HEK293 (cell line): ENCODE measurements around the gene TMTC1.

Experiments
- CTCF ChIA-PET: fragments of 350-600 bp; formaldehyde crosslinking; extraction: SDS; loops from one replicate; lab custom pipeline; 2021; ENCODE audit warnings: antibody characterized with exemption; lab: Yijun Ruan, JAX
- POLR2A ChIA-PET: fragments of 300-600 bp; formaldehyde crosslinking; extraction: SDS; loops from one replicate; lab custom pipeline; 2020; ENCODE audit warnings: antibody characterized with exemption, inconsistent platforms; lab: Yijun Ruan, JAX
- H3K27ac ChIP-seq: fragments of 200-500 bp; sonication (Bioruptor generic); 2 replicates; pipeline ENCODE4 v1.5.1; 2014; ENCODE audit warnings: low read depth, low read length, control low read depth, inconsistent platforms; ENCODE audit errors: extremely low read depth
- H3K36me3 ChIP-seq, 2 experiments: fragments of 200-500 bp in 1 of 2; sonication (Bioruptor generic) in 1 of 2; 1 replicate in 1 of 2; 2 replicates in 1 of 2; pipeline ENCODE4 v1.5.1; 2014 to 2017; ENCODE audit warnings: inconsistent platforms in 2 of 2, low read length in 2 of 2; ENCODE audit not compliant: control insufficient read depth in 2 of 2, insufficient read depth in 1 of 2
- H3K4me1 ChIP-seq: fragments of 200-500 bp; sonication (Bioruptor generic); 2 replicates; pipeline ENCODE4 v1.5.1; 2014; ENCODE audit warnings: mild to moderate bottlenecking, low read length, inconsistent platforms; ENCODE audit not compliant: control insufficient read depth, insufficient read depth
- H3K4me3 ChIP-seq: 2 replicates; pipeline ENCODE4 v1.5.1; 2011; ENCODE audit warnings: low read depth, mild to moderate bottlenecking, control low read depth, low read length, moderate library complexity
- H3K9me3 ChIP-seq: fragments of 200-500 bp; sonication (Bioruptor generic); 2 replicates; pipeline ENCODE4 v1.5.1; 2014; ENCODE audit warnings: low read depth, low read length, inconsistent platforms; ENCODE audit not compliant: control insufficient read depth, insufficient read depth
- EGR2 ChIP-seq: fragments of 450-650 bp; formaldehyde crosslinking; IDR thresholded peaks from 2 replicates; pipeline ENCODE4 v1.5.1; 2016; ENCODE audit warnings: low read depth, missing biosample characterization, missing genetic modification characterization
- FEZF1 ChIP-seq: fragments of 450-650 bp; formaldehyde crosslinking; IDR thresholded peaks from 2 replicates; pipeline ENCODE4 v1.5.1; 2016; ENCODE audit warnings: missing biosample characterization, missing genetic modification characterization
- GLIS2 ChIP-seq: fragments of 450-650 bp; formaldehyde crosslinking; IDR thresholded peaks from 2 replicates; pipeline ENCODE4 v1.5.1; 2016; ENCODE audit warnings: missing biosample characterization, missing genetic modification characterization
- KLF10 ChIP-seq: fragments of 450-650 bp; IDR thresholded peaks from 2 replicates; pipeline ENCODE4 v1.5.1; 2018; ENCODE audit warnings: missing biosample characterization, mild to moderate bottlenecking, missing genetic modification characterization
- PRDM6 ChIP-seq: fragments of 450-650 bp; formaldehyde crosslinking; IDR thresholded peaks from 2 replicates; pipeline ENCODE4 v1.5.1; 2017; ENCODE audit warnings: missing biosample characterization, missing genetic modification characterization
- ZBTB1 ChIP-seq: fragments of 450-650 bp; formaldehyde crosslinking; IDR thresholded peaks from 2 replicates; pipeline ENCODE4 v1.5.1; 2016; ENCODE audit warnings: missing biosample characterization, missing genetic modification characterization
- ZFP41 ChIP-seq: fragments of 450-650 bp; formaldehyde crosslinking; IDR thresholded peaks from 2 replicates; pipeline ENCODE4 v1.5.1; 2016; ENCODE audit warnings: missing biosample characterization, missing genetic modification characterization, borderline replicate concordance
- ZIC2 ChIP-seq: fragments of 450-650 bp; formaldehyde crosslinking; IDR thresholded peaks from 2 replicates; pipeline ENCODE4 v1.5.1; 2016; ENCODE audit warnings: missing biosample characterization, missing genetic modification characterization
- ZNF223 ChIP-seq: fragments of 450-650 bp; formaldehyde crosslinking; IDR thresholded peaks from 2 replicates; pipeline ENCODE4 v1.5.1; 2016; ENCODE audit warnings: missing biosample characterization, missing genetic modification characterization
- ZNF394 ChIP-seq: fragments of 450-650 bp; formaldehyde crosslinking; IDR thresholded peaks from 2 replicates; pipeline ENCODE4 v1.5.1; 2016; ENCODE audit warnings: missing biosample characterization, missing genetic modification characterization, mild to moderate bottlenecking, moderate library complexity, borderline replicate concordance
- ZNF514 ChIP-seq: fragments of 450-650 bp; formaldehyde crosslinking; IDR thresholded peaks from 2 replicates; pipeline ENCODE4 v1.5.1; 2016; ENCODE audit warnings: missing biosample characterization, missing genetic modification characterization
- ZNF707 ChIP-seq: fragments of 450-650 bp; formaldehyde crosslinking; IDR thresholded peaks from 2 replicates; pipeline ENCODE4 v1.5.1; 2016; ENCODE audit warnings: missing biosample characterization, missing genetic modification characterization
- ZNF76 ChIP-seq: fragments of 450-650 bp; formaldehyde crosslinking; IDR thresholded peaks from 2 replicates; pipeline ENCODE4; 2016; ENCODE audit warnings: low read depth, missing biosample characterization, missing genetic modification characterization, borderline replicate concordance
- ZNF777 ChIP-seq: fragments of 450-650 bp; formaldehyde crosslinking; IDR thresholded peaks from 2 replicates; pipeline ENCODE4 v1.5.1; 2017; ENCODE audit warnings: missing biosample characterization, missing genetic modification characterization, borderline replicate concordance
- TF ChIP-seq, protein P1 (sequence below): fragments of 450-650 bp; formaldehyde crosslinking; IDR thresholded peaks from 2 replicates; pipeline ENCODE4 v1.5.1; 2016; ENCODE audit warnings: missing biosample characterization, missing genetic modification characterization
- TF ChIP-seq, protein P2 (sequence below): fragments of 450-650 bp; IDR thresholded peaks from 2 replicates; pipeline ENCODE4 v1.5.1; 2018; ENCODE audit warnings: missing biosample characterization, mild to moderate bottlenecking, missing genetic modification characterization
- TF ChIP-seq, protein P3 (sequence below): fragments of 450-650 bp; formaldehyde crosslinking; IDR thresholded peaks from 2 replicates; pipeline ENCODE4 v1.5.1; 2016; ENCODE audit warnings: missing biosample characterization, missing genetic modification characterization
- TF ChIP-seq, protein P4 (sequence below): fragments of 450-650 bp; formaldehyde crosslinking; IDR thresholded peaks from 2 replicates; pipeline ENCODE4 v1.5.1; 2016; ENCODE audit warnings: missing biosample characterization, missing genetic modification characterization
- TF ChIP-seq, protein P5 (sequence below): fragments of 450-650 bp; formaldehyde crosslinking; optimal IDR thresholded peaks from 2 replicates; pipeline ENCODE3; 2016; ENCODE audit warnings: missing biosample characterization, mild to moderate bottlenecking, missing genetic modification characterization

TMTC1 gene

GRCh38 chr12:29711381-29711780 is 72.4 kb downstream of the TMTC1 start:
- TF ChIP-seq PRDM6 (peak; percentile 31; the same call in 1 of the 2 replicates), ZNF777 (tag by site-specific recombination) (no peak), ZFP41 (no peak)
- no peak overlapping the region for H3K27ac ChIP-seq
- ChIA-PET POLR2A (no interaction called here), CTCF (interaction anchor here (0.7 kb wide), 1 partner anchor 50 kb away, joined by 4 read pairs; no protein-coding TSS in a partner anchor)
- H3K4me3 ChIP-seq, result no peak overlapping the region
- H3K9me3 ChIP-seq, result no peaks in the 10 kb centered on the region
- H3K36me3 ChIP-seq, result no peaks in the 10 kb centered on the region
- peaks cover 7% of the 10 kb centered on the region; the same call in 1 of the 2 replicates for H3K4me1 ChIP-seq

GRCh38 chr12:29710104-29710503 is 73.6 kb downstream of the TMTC1 start:
- Histone ChIP-seq H3K36me3 (no peaks in the 10 kb centered on the region), H3K9me3 (no peaks in the 10 kb centered on the region), H3K4me1 (peaks cover 7% of the 10 kb centered on the region; the same call in 1 of the 2 replicates), H3K4me3 (no peak overlapping the region), H3K27ac (no peak overlapping the region)
- ChIA-PET POLR2A (no interaction called here), CTCF (no interaction called here)
- TF ChIP-seq ZNF707 (tag by site-specific recombination), result no peak
- TF ChIP-seq ZNF76 (tag by site-specific recombination), result no peak
- TF ChIP-seq, protein P1, sequence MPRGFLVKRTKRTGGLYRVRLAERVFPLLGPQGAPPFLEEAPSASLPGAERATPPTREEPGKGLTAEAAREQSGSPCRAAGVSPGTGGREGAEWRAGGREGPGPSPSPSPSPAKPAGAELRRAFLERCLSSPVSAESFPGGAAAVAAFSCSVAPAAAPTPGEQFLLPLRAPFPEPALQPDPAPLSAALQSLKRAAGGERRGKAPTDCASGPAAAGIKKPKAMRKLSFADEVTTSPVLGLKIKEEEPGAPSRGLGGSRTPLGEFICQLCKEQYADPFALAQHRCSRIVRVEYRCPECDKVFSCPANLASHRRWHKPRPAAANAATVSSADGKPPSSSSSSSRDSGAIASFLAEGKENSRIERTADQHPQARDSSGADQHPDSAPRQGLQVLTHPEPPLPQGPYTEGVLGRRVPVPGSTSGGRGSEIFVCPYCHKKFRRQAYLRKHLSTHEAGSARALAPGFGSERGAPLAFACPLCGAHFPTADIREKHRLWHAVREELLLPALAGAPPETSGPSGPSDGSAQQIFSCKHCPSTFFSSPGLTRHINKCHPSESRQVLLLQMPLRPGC, result no peak
- TF ChIP-seq ZNF223 (tag by site-specific recombination), result no peak
- peak; percentile 90 for TF ChIP-seq FEZF1
- TF ChIP-seq, protein P2, sequence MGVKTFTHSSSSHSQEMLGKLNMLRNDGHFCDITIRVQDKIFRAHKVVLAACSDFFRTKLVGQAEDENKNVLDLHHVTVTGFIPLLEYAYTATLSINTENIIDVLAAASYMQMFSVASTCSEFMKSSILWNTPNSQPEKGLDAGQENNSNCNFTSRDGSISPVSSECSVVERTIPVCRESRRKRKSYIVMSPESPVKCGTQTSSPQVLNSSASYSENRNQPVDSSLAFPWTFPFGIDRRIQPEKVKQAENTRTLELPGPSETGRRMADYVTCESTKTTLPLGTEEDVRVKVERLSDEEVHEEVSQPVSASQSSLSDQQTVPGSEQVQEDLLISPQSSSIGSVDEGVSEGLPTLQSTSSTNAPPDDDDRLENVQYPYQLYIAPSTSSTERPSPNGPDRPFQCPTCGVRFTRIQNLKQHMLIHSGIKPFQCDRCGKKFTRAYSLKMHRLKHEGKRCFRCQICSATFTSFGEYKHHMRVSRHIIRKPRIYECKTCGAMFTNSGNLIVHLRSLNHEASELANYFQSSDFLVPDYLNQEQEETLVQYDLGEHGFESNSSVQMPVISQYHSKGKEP (tag by site-specific recombination), result peak; percentile 64

DNA sequence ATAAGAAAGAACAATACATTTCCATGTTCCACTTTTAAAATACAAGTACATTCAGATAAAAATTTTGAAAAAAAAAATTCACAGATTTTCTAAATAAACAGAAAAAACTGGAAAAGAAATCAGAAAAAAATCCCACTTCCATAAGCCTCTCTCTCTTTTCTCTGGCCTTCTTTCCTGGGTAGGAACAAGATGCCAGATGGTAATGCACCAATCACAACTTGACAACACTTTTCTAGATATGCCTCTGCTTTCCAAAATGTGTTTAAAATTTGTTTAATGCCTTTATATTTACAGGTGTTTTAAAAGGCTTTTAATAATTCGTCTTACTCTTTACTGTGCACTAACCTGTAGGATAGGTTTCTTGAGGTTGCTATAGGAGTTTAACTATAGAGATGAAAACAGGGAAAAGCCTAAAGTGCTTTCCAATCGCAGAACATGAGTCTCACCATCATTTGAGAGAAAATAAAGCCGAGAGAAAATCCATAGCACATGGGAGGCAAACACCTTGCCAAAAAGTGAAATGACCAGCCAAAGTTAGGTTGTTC is 74.2 kb downstream of the TMTC1 start:
- H3K27ac ChIP-seq, result no peak overlapping the region
- CTCF ChIA-PET, result no interaction called here
- no peak overlapping the region for H3K4me3 ChIP-seq
- no peaks in the 10 kb centered on the region for H3K9me3 ChIP-seq
- POLR2A ChIA-PET, result no interaction called here
- H3K4me1 ChIP-seq, result peaks cover 7% of the 10 kb centered on the region; the same call in 1 of the 2 replicates
- no peaks in the 10 kb centered on the region for H3K36me3 ChIP-seq
- TF ChIP-seq EGR2 (no peak), KLF10 (tag by site-specific recombination) (no peak), ZIC2 (tag by site-specific recombination) (no peak), ZNF394 (tag by site-specific recombination) (no peak), GLIS2 (tag by site-specific recombination) (no peak), ZNF514 (tag by site-specific recombination) (no peak), ZBTB1 (no peak)
- TF ChIP-seq, protein P3, sequence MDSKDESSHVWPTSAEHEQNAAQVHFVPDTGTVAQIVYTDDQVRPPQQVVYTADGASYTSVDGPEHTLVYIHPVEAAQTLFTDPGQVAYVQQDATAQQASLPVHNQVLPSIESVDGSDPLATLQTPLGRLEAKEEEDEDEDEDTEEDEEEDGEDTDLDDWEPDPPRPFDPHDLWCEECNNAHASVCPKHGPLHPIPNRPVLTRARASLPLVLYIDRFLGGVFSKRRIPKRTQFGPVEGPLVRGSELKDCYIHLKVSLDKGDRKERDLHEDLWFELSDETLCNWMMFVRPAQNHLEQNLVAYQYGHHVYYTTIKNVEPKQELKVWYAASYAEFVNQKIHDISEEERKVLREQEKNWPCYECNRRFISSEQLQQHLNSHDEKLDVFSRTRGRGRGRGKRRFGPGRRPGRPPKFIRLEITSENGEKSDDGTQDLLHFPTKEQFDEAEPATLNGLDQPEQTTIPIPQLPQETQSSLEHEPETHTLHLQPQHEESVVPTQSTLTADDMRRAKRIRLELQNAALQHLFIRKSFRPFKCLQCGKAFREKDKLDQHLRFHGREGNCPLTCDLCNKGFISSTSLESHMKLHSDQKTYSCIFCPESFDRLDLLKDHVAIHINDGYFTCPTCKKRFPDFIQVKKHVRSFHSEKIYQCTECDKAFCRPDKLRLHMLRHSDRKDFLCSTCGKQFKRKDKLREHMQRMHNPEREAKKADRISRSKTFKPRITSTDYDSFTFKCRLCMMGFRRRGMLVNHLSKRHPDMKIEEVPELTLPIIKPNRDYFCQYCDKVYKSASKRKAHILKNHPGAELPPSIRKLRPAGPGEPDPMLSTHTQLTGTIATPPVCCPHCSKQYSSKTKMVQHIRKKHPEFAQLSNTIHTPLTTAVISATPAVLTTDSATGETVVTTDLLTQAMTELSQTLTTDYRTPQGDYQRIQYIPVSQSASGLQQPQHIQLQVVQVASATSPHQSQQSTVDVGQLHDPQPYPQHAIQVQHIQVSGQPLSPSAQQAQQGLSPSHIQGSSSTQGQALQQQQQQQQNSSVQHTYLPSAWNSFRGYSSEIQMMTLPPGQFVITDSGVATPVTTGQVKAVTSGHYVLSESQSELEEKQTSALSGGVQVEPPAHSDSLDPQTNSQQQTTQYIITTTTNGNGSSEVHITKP (tag by site-specific recombination), result no peak
- TF ChIP-seq, protein P4, sequence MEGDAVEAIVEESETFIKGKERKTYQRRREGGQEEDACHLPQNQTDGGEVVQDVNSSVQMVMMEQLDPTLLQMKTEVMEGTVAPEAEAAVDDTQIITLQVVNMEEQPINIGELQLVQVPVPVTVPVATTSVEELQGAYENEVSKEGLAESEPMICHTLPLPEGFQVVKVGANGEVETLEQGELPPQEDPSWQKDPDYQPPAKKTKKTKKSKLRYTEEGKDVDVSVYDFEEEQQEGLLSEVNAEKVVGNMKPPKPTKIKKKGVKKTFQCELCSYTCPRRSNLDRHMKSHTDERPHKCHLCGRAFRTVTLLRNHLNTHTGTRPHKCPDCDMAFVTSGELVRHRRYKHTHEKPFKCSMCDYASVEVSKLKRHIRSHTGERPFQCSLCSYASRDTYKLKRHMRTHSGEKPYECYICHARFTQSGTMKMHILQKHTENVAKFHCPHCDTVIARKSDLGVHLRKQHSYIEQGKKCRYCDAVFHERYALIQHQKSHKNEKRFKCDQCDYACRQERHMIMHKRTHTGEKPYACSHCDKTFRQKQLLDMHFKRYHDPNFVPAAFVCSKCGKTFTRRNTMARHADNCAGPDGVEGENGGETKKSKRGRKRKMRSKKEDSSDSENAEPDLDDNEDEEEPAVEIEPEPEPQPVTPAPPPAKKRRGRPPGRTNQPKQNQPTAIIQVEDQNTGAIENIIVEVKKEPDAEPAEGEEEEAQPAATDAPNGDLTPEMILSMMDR (tag by site-specific recombination), result no peak
- TF ChIP-seq, protein P5, sequence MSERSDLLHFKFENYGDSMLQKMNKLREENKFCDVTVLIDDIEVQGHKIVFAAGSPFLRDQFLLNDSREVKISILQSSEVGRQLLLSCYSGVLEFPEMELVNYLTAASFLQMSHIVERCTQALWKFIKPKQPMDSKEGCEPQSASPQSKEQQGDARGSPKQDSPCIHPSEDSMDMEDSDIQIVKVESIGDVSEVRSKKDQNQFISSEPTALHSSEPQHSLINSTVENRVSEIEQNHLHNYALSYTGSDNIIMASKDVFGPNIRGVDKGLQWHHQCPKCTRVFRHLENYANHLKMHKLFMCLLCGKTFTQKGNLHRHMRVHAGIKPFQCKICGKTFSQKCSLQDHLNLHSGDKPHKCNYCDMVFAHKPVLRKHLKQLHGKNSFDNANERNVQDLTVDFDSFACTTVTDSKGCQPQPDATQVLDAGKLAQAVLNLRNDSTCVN (tag by site-specific recombination), result no peak
